Fibroblast of villous mesenchyme (primary cell): Measurements from ENCODE around the gene F2RL3. TPM values are rescaled to one million over a fixed set of nuclear protein-coding genes. Genes with fewer than 3 reads are reported as not detected.
"Not testable (repeated sequence)": the region's sequence is repeated elsewhere in the genome, so short reads cannot be mapped to it uniquely, and the experiment has no call there.

Experiments
- DNase-seq: peaks from one replicate; pipeline ENCODE4 v3.0.0-alpha.2; 2010; ENCODE audit warnings: low read depth
- H3K4me3 ChIP-seq: 2 replicates; pipeline ENCODE4 v1.5.1; 2011; ENCODE audit warnings: low read depth, mild to moderate bottlenecking, low read length
- total RNA-seq: library from RNA; depleted of rRNA; stranded (reverse); fragments of >200 nt; gene quantifications from 2 replicates; pipeline ENCODE4 v1.2.3, GENCODE V29; 2012
- TF ChIP-seq, protein P1 (sequence below): IDR thresholded peaks from 2 replicates; pipeline ENCODE4 v1.5.1; 2012; ENCODE audit warnings: low read depth, mild to moderate bottlenecking, low read length; ENCODE audit not compliant: insufficient read depth

F2RL3 gene
- total RNA-seq, 1 donor = 0.43 TPM

DNA sequence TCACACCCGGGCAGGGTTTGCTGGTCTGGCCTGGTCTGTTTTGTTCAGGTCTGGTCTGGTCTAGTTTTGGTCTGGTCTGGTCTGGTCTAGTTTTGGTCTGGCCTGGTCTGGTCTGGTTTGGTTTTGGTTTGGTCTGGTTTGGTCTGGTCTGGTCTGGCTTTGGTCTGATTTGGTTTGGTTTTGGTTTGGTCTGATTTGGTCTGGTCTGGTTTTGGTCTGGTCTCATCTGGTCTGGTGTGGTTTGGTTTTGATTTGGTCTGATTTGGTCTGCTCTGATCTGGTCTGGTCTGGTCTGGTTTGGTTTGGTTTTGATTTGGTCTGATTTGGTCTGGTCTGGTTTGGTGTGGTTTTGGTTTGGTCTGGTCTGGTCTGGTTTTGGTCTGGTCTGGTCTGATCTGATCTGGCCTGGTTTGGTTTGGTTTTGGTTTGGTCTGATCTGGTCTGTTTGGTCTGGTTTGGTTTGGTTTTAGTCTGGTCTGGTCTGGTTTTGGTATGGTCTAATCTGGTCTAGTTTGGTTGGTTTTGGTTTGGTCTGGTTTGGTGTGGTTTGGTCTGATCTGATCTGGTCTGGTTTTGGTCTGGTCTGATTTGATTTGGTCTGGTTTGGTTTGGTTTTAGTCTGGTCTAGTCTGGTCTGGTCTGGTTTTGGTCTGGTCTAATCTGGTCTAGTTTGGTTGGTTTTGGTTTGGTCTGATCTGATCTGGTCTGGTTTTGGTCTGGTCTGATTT, 14.4 kb upstream of the F2RL3 start:
- TF ChIP-seq, protein P1, sequence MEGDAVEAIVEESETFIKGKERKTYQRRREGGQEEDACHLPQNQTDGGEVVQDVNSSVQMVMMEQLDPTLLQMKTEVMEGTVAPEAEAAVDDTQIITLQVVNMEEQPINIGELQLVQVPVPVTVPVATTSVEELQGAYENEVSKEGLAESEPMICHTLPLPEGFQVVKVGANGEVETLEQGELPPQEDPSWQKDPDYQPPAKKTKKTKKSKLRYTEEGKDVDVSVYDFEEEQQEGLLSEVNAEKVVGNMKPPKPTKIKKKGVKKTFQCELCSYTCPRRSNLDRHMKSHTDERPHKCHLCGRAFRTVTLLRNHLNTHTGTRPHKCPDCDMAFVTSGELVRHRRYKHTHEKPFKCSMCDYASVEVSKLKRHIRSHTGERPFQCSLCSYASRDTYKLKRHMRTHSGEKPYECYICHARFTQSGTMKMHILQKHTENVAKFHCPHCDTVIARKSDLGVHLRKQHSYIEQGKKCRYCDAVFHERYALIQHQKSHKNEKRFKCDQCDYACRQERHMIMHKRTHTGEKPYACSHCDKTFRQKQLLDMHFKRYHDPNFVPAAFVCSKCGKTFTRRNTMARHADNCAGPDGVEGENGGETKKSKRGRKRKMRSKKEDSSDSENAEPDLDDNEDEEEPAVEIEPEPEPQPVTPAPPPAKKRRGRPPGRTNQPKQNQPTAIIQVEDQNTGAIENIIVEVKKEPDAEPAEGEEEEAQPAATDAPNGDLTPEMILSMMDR = no peak
- H3K4me3 ChIP-seq = no peak overlapping the region
- DNase-seq = no peak

DNA sequence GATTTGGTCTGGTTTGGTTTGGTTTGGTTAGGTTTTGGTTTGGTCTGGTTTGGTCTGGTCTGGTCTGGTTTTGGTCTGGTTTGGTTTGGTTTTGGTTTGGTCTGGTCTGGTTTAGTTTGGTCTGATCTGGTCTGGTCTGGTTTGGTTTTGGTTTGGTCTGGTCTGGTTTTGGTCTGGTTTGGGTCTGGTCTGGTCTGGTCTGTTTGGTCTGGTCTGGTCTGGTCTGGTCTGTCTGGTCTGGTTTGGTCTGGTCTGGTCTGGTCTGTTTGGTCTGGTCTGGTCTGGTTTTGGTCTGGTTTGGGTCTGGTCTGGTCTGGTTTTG, 13.9 kb upstream of the F2RL3 start:
- not testable (repeated sequence) for DNase-seq, H3K4me3 ChIP-seq

GRCh38 chr19:16875584-16876555, 12.9 kb upstream of the F2RL3 start:
- TF ChIP-seq, protein P1 = no peak
- no peak for DNase-seq
- no peak overlapping the region for H3K4me3 ChIP-seq

DNA sequence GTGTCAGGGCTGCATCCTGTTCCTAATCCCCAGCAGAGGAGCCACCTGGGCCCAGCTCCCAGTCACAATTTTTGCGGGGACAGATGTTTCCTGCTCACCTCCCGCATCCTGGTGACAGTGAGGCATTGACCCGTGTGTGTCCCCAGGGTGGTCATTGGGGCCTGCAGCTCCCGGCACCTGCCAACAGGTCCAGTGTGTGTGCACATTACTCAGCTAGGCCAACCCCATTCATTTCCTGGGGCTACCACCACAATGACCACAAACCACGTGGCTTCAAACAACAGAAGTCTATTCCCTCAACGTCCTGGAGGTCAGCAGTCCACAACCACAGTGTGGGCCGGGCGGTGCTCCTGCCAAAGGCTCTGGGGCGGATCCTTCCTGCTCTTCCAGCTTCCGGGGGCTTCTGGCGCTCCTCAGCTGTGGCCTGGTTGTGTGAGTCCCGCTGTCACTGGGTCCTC, 11.9 kb upstream of the F2RL3 start:
- no peak for DNase-seq
- no peak overlapping the region for H3K4me3 ChIP-seq
- TF ChIP-seq, protein P1 = no peak

- no peak overlapping the region for H3K4me3 ChIP-seq
- DNase-seq = no peak
- TF ChIP-seq, protein P1 = no peak
Observed at GRCh38 chr19:16877581-16877980, 11.2 kb upstream of the F2RL3 start.

DNA sequence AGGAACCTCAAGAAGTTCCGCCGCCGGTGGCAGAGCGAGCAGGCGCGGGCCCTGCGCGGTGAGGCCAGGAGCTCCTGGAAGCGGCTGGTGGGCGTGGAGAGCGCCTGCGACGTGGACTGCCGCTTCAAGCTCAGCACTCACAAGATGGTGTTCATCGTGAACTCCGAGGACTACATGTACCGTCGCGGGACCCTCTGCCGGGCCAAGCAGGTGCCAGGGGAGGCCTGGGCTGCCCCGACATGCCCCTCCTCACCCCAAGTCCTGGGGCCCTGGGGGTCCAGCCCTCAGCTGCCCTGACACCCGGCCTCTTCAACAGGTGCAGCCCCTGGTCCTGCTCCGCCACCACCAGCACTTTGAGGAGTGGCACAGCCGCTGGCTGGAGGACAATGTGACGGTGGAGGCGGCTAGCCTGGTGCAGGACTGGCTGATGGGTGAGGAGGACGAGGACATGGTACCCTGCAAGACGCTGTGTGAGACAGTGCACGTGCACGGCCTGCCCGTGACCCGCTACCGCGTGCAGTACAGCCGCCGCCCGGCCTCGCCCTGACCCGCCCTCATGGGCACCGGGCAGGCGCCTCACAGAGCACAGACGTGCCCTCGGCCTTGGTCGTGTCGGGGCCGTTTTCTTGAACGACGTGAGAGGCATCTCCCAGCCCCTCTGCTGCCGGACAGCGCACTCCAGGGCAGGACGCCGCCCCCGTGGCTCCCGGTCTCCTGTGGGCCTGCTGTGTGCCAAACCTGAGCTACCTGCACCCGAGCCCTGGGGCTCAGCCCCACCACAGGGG, 10.4 kb upstream of the F2RL3 start:
- H3K4me3 ChIP-seq = no peak overlapping the region
- no peak for DNase-seq
- TF ChIP-seq, protein P1 = no peak
